ENCODE results near the gene CGB7. TPM values are rescaled to one million over a fixed set of nuclear protein-coding genes. Genes with fewer than 3 reads are reported as not detected.
"Not testable (repeated sequence)": the region's sequence is repeated elsewhere in the genome, so short reads cannot be mapped to it uniquely, and the experiment has no call there.

The CGB7 gene
- total and polyA plus RNA-seq, 12 donors = 0.13 to 0.97 (median 0.21) TPM; not detected in 8

- intact Hi-C loops (cut with DNase I) = no loop called here
- peaks cover 0 to 22% of the 10 kb centered on the region in 2 donors for H3K4me1 ChIP-seq (replicated peaks in 1 of 2)
- no peaks in the 10 kb centered on the region for H3K36me3 ChIP-seq (replicated peaks in 1 of 2)
- DNase-seq = no peak
- TF ChIP-seq POLR2A (IDR thresholded peaks at IDR 0.05) = no peak
- no peak for TF ChIP-seq CTCF (IDR thresholded peaks at IDR 0.05)
- no peak overlapping the region for H3K27ac ChIP-seq
- no peak overlapping the region for H3K4me3 ChIP-seq
- 40 to 53% (median 47%) methylated on average over 7 to 10 of the region's 10 CpGs for WGBS, 4 donors
- H3K9me3 ChIP-seq (replicated peaks in 1 of 3) = no peaks in the 10 kb centered on the region
- peaks cover 5% of the 10 kb centered on the region for H3K27me3 ChIP-seq
Measured at GRCh38 chr19:49058562-49058961, 1.0 kb upstream of the CGB7 start.

GRCh38 chr19:49056902-49057596 lies 500 bp downstream of the CGB7 start:
- peak overlapping the region in 1 of 4 donors; percentile 48 for H3K4me3 ChIP-seq
- H3K27ac ChIP-seq; DNase-seq; H3K36me3 ChIP-seq (replicated peaks in 1 of 2); intact Hi-C loops (cut with DNase I); H3K9me3 ChIP-seq (replicated peaks in 1 of 3); H3K27me3 ChIP-seq: not testable (repeated sequence)
- peaks cover 0 to 22% of the 10 kb centered on the region in 2 donors for H3K4me1 ChIP-seq (replicated peaks in 1 of 2)
- 13 to 21% (median 18%) methylated on average over 20 to 34 of the region's 34 CpGs for WGBS, 4 donors

- Histone ChIP-seq H3K4me3 (peak overlapping the region in 2 of 4 donors; percentile 6 to 48), H3K9me3 (replicated peaks in 1 of 3) (no peaks in the 10 kb centered on the region), H3K27me3 (peaks cover 5% of the 10 kb centered on the region), H3K4me1 (replicated peaks in 1 of 2) (peaks cover 0 to 22% of the 10 kb centered on the region in 2 donors), H3K27ac (no peak overlapping the region), H3K36me3 (replicated peaks in 1 of 2) (no peaks in the 10 kb centered on the region)
- DNase-seq = peak in 6 of 7 donors; percentile 26 to 56 (median 46)
- peak in 3 of 6 experiments; percentile 22 to 34 (median 24) for TF ChIP-seq CTCF (IDR thresholded peaks at IDR 0.05)
- TF ChIP-seq POLR2A (IDR thresholded peaks at IDR 0.05) = no peak
- WGBS, 4 donors = 0 to 2% (median 2%) methylated on average over 5 to 63 of the region's 63 CpGs
- intact Hi-C loops (cut with DNase I) = no loop called here
Measured at GRCh38 chr19:49056101-49056901, 1.2 kb downstream of the CGB7 start.

GRCh38 chr19:49050376-49051033 lies 7.0 kb downstream of the CGB7 start:
- H3K4me3 ChIP-seq; H3K36me3 ChIP-seq (replicated peaks in 1 of 2); DNase-seq; H3K4me1 ChIP-seq (replicated peaks in 1 of 2); intact Hi-C loops (cut with DNase I); H3K27me3 ChIP-seq; H3K27ac ChIP-seq; H3K9me3 ChIP-seq (replicated peaks in 1 of 3): not testable (repeated sequence)
- 72 to 81% (median 77%) methylated on average over 11 to 24 of the region's 24 CpGs for WGBS, 4 donors

GRCh38 chr19:49049834-49050233 lies 7.7 kb downstream of the CGB7 start:
- H3K27me3 ChIP-seq; DNase-seq; intact Hi-C loops (cut with DNase I); H3K4me3 ChIP-seq; H3K4me1 ChIP-seq (replicated peaks in 1 of 2); H3K9me3 ChIP-seq (replicated peaks in 1 of 3); H3K27ac ChIP-seq; H3K36me3 ChIP-seq (replicated peaks in 1 of 2): not testable (repeated sequence)
- 66 to 80% (median 79%) methylated on average over 2 to 3 of the region's 4 CpGs for WGBS, 4 donors

GRCh38 chr19:49049011-49049410 lies 8.5 kb downstream of the CGB7 start, which contains the start of gene CGB8:
Gene CGB8 (minus strand): TSS chr19:49049111. CDS start chr19:49048739, 372 bp downstream.
- H3K4me3 ChIP-seq; DNase-seq; H3K4me1 ChIP-seq (replicated peaks in 1 of 2); intact Hi-C loops (cut with DNase I); H3K27ac ChIP-seq; H3K9me3 ChIP-seq (replicated peaks in 1 of 3); H3K36me3 ChIP-seq (replicated peaks in 1 of 2); H3K27me3 ChIP-seq: not testable (repeated sequence)
- 80 to 100% (median 85%) methylated on average over 3 to 10 of the region's 12 CpGs for WGBS, 4 donors

- intact Hi-C loops (cut with DNase I); H3K27ac ChIP-seq; H3K4me1 ChIP-seq (replicated peaks in 1 of 2); H3K9me3 ChIP-seq (replicated peaks in 1 of 3); H3K36me3 ChIP-seq (replicated peaks in 1 of 2); DNase-seq; H3K4me3 ChIP-seq; H3K27me3 ChIP-seq: not testable (repeated sequence)
- 60 to 86% (median 78%) methylated on average over 6 to 14 of the region's 15 CpGs for WGBS, 4 donors
Measured at GRCh38 chr19:49043548-49043947, 14.0 kb downstream of the CGB7 start, which contains the start of gene CGB5. Gene CGB5 (plus strand): TSS chr19:49043848. CDS start chr19:49044210, 362 bp downstream.

- H3K27ac ChIP-seq; H3K4me1 ChIP-seq (replicated peaks in 1 of 2); intact Hi-C loops (cut with DNase I); H3K4me3 ChIP-seq; H3K36me3 ChIP-seq (replicated peaks in 1 of 2); H3K27me3 ChIP-seq; DNase-seq; H3K9me3 ChIP-seq (replicated peaks in 1 of 3): not testable (repeated sequence)
- 68 to 91% (median 78%) methylated on average over 2 to 3 of the region's 4 CpGs for WGBS, 4 donors
Measured at GRCh38 chr19:49042666-49043065, 14.9 kb downstream of the CGB7 start.

Data from adrenal gland (tissue), 12 donors.